Heart right ventricle (tissue), 16 donors: Measurements from ENCODE around the gene TLE3. TPM values are rescaled to one million over a fixed set of nuclear protein-coding genes. Genes with fewer than 3 reads are reported as not detected.

ENCODE experiments used
- ATAC-seq, 8 donors: fragments of 200-7000 bp; cut with Tn5 transposase; one replicate each; pipeline ENCODE4 v1.9.1; 2020; ENCODE audit warnings: mild to moderate bottlenecking in 8 of 8, moderate library complexity in 8 of 8, moderate number of reproducible peaks in 1 of 8
- DNase-seq, 2 donors: peaks; one replicate each; pipeline ENCODE4 v3.0.0-alpha.2; 2020
- H3K27ac ChIP-seq, 10 donors: fragments of 200-600 bp; sonication (generic) in 2 of 10; one replicate each; pipeline versions ENCODE4 v1.5.0 to v1.8.0; 2020 to 2022; ENCODE audit warnings: mild to moderate bottlenecking in 3 of 10
- H3K27me3 ChIP-seq, 7 donors: fragments of 200-600 bp; one replicate each; pipeline ENCODE4 v1.8.0; 2021 to 2022; ENCODE audit warnings: mild to moderate bottlenecking in 2 of 7
- H3K36me3 ChIP-seq, 9 donors: fragments of 200-600 bp; sonication (generic) in 1 of 9; one replicate each; pipeline versions ENCODE4 v1.5.0 to v1.8.0; 2020 to 2022; ENCODE audit warnings: mild to moderate bottlenecking in 2 of 9
- H3K4me1 ChIP-seq, 9 donors: fragments of 200-600 bp; sonication (generic) in 1 of 9; one replicate each; pipeline versions ENCODE4 v1.5.0 to v1.8.0; 2020 to 2022; ENCODE audit warnings: mild to moderate bottlenecking in 4 of 9
- H3K4me3 ChIP-seq, 10 donors: fragments of 200-600 bp; sonication (generic) in 2 of 10; one replicate each; pipeline versions ENCODE4 v1.5.0 to v1.8.0; 2020 to 2022; ENCODE audit warnings: mild to moderate bottlenecking in 7 of 10, moderate library complexity in 2 of 10
- H3K9me3 ChIP-seq, 11 donors: fragments of 200-600 bp in 10 of 11; sonication (generic) in 2 of 11; one replicate each; pipeline versions ENCODE4 v1.5.0 to v1.8.0; 2013 to 2022; ENCODE audit warnings: mild to moderate bottlenecking in 2 of 11, control low read depth in 1 of 11, moderate library complexity in 1 of 11
- CTCF ChIP-seq, 9 donors: fragments of 200-600 bp; sonication (generic) in 2 of 9; IDR thresholded peaks; one replicate each; pipeline versions ENCODE4 v1.5.0 to v1.8.0; 2021 to 2022; ENCODE audit warnings: antibody characterized with exemption in 9 of 9, mild to moderate bottlenecking in 5 of 9, moderate library complexity in 1 of 9
- WGBS, 2 donors: extraction: QIAGEN DNeasy Blood & Tissue Kit; methylation state at CpG; one replicate each; pipeline ENCODE4 v1.1.7; 2013; ENCODE audit warnings: inconsistent platforms in 1 of 2; 5-methylcytosine and 5-hydroxymethylcytosine counted together
- intact Hi-C, 10 donors: fragments of 100-400 bp; cut with DNase I; formaldehyde crosslinking; loops; one replicate each; pipeline versions ENCODE4 v1.11.1 to v1.14.2; 2022
- polyA plus RNA-seq, 2 donors: library from polyadenylated mRNA; stranded (reverse); fragments of 200-250 nt; gene quantifications; one replicate each; pipeline ENCODE4 v1.2.3, GENCODE V29; 2013
- total RNA-seq, 10 donors: library from RNA; stranded (reverse); fragmentation: NEBNext Ultra II Directional in 3 of 10; extraction: Animal tissue kit (Norgen Biotek cat#: 25700) in 3 of 10; gene quantifications; one replicate each; pipeline versions ENCODE4 v1.2.1 to v1.2.4, GENCODE V29; 2021 to 2023
- donor health status: Arrhythmogenic right ventricular cardiomyopathy.
- donor health status: ischemic (EF 13 %, LVEDD 7.1; RV severe dilation, severe dysfunction).
- donor health status: healthy with polysubstance abuse.
- donor health status: DM: no; HTN: yes; CAD: no.
- donor health status: DM: no; HTN: no; CAD: no.
- donor health status: ischemic (EF 25% LVEDD 6.9; RV normal size, moderate dysfunction).
- donor health status: ischemic (EF 25% LVEDD 5.7; RV mildly dilated, moderate dysfunction).
- donor health status: healthy.
- donor health status: DM: yes; HTN: yes; CAD: no.
- donor health status: Ischemic cardiomyopathy.
- donor health status: ischemic (EF 35%, LVEDD 5.7; RV mildly dilated, moderate dysfunction).
- donor health status: nonischemic (EF 11% LVEDD 7.7; RV severe dilation, severe dysfunction).
- donor health status: DM: yes; HTN: yes; CAD: no.
- donor health status: PGD.
- donor health status: ischemic (EF 29% LVEDD 5.4; RV normal size, mild dysfunction).
- donor health status: nonischemic (EF 23%, LVEDD 6.1; RV moderate dilation, normal function).

Gene TLE3
- total and polyA plus RNA-seq, 12 donors: 7.5 to 21.7 (median 12.6) TPM

- intact Hi-C loops: no loop called here
- Histone ChIP-seq H3K27ac (no peak overlapping the region), H3K4me1 (peaks cover 7 to 44% (median 33%) of the 10 kb centered on the region in 9 donors), H3K27me3 (peaks cover 0 to 20% (median 5%) of the 10 kb centered on the region in 7 donors), H3K9me3 (no peaks in the 10 kb centered on the region), H3K4me3 (no peak overlapping the region), H3K36me3 (no peaks in the 10 kb centered on the region)
- TF ChIP-seq CTCF (IDR thresholded peaks at IDR 0.05): no peak
- ATAC-seq: no peak
- 92 to 93% methylated on average over 4 of the region's 4 CpGs for WGBS, 2 donors
- no peak for DNase-seq
Observed at GRCh38 chr15:70128414-70129140, 30.9 kb upstream of the TLE3 start.

GRCh38 chr15:70127770-70128413 lies 30.2 kb upstream of the TLE3 start:
- Histone ChIP-seq H3K4me1 (peaks cover 7 to 42% (median 27%) of the 10 kb centered on the region in 9 donors), H3K27me3 (peaks cover 0 to 22% (median 5%) of the 10 kb centered on the region in 7 donors), H3K27ac (no peak overlapping the region), H3K36me3 (no peaks in the 10 kb centered on the region), H3K9me3 (no peaks in the 10 kb centered on the region), H3K4me3 (no peak overlapping the region)
- intact Hi-C loops: no loop called here
- no peak for ATAC-seq
- WGBS, 2 donors: 65 to 94% methylated on average over 3 of the region's 3 CpGs
- TF ChIP-seq CTCF (IDR thresholded peaks at IDR 0.05): no peak
- no peak for DNase-seq

GRCh38 chr15:70127288-70127746 lies 29.6 kb upstream of the TLE3 start:
- peaks cover 7 to 40% (median 23%) of the 10 kb centered on the region in 9 donors for H3K4me1 ChIP-seq
- no peak overlapping the region for H3K4me3 ChIP-seq
- WGBS, 2 donors: 38 to 57% methylated on average over 6 of the region's 6 CpGs
- H3K9me3 ChIP-seq: no peaks in the 10 kb centered on the region
- H3K27ac ChIP-seq: no peak overlapping the region
- peaks cover 0 to 23% (median 5%) of the 10 kb centered on the region in 7 donors for H3K27me3 ChIP-seq
- H3K36me3 ChIP-seq: no peaks in the 10 kb centered on the region
- TF ChIP-seq CTCF (IDR thresholded peaks at IDR 0.05): no peak
- ATAC-seq (peak in 7 of 8 donors; percentile 8 to 62 (median 41)), DNase-seq (peak; percentile 52 to 58)
- intact Hi-C loops: no loop called here

GRCh38 chr15:70126362-70126761 lies 28.6 kb upstream of the TLE3 start:
- ATAC-seq (no peak), DNase-seq (no peak)
- Histone ChIP-seq H3K4me1 (peaks cover 2 to 34% (median 23%) of the 10 kb centered on the region in 9 donors), H3K27me3 (peaks cover 0 to 23% (median 5%) of the 10 kb centered on the region in 7 donors), H3K27ac (no peak overlapping the region), H3K9me3 (no peaks in the 10 kb centered on the region), H3K4me3 (no peak overlapping the region), H3K36me3 (no peaks in the 10 kb centered on the region)
- WGBS, 2 donors: 66 to 81% methylated on average over 4 of the region's 4 CpGs
- no peak for TF ChIP-seq CTCF (IDR thresholded peaks at IDR 0.05)
- intact Hi-C loops: no loop called here
